WTC11 (cell line): Measurements from ENCODE around the gene BACE2. TPM values are rescaled to one million over a fixed set of nuclear protein-coding genes. Genes with fewer than 3 reads are reported as not detected.

Source experiments
- ATAC-seq: fragments of 200-7000 bp; cut with Tn5 transposase; 2 replicates; pipeline ENCODE4 v1.10.0; 2021; ENCODE audit warnings: mild to moderate bottlenecking, moderate library complexity
- CTCF ChIA-PET: fragments of 300-600 bp; sonication (Branson Sonifier 250); formaldehyde crosslinking; loops from one replicate; lab custom pipeline; 2021; ENCODE audit warnings: antibody characterized with exemption; lab: Charles Lee
- POLR2A ChIA-PET: fragments of 350-600 bp; sonication (Branson Sonifier 250); formaldehyde crosslinking; loops from one replicate; lab custom pipeline; 2021; ENCODE audit warnings: antibody characterized with exemption; lab: Charles Lee
- DNase-seq: peaks from one replicate; pipeline ENCODE4 v3.0.0; 2021; ENCODE audit warnings: low spot score
- H3K27ac Mint-ChIP-seq: 2 replicates; pipeline ENCODE4 v1.8.0; 2021; ENCODE audit warnings: mixed read lengths
- H3K27me3 Mint-ChIP-seq: 2 replicates; pipeline ENCODE4 v1.8.0; 2021; ENCODE audit warnings: low read depth, mild to moderate bottlenecking, moderate library complexity, mixed read lengths
- H3K36me3 Mint-ChIP-seq: 2 replicates; pipeline ENCODE4 v1.8.0; 2021; ENCODE audit warnings: mixed read lengths
- H3K4me1 Mint-ChIP-seq: 2 replicates; pipeline ENCODE4 v1.8.0; 2022; ENCODE audit warnings: mixed read lengths
- H3K4me3 Mint-ChIP-seq: 2 replicates; pipeline ENCODE4 v1.8.0; 2021; ENCODE audit warnings: mild to moderate bottlenecking, moderate library complexity, mixed read lengths
- H3K9me3 Mint-ChIP-seq: 2 replicates; pipeline ENCODE4 v1.8.0; 2021; ENCODE audit warnings: mixed read lengths
- AR ChIP-seq: fragments of 250-450 bp; sonication (Bioruptor Pico); IDR thresholded peaks from 2 replicates; pipeline ENCODE4 v1.9.0; 2021; ENCODE audit warnings: mild to moderate bottlenecking
- CREB1 ChIP-seq: sonication (generic); formaldehyde crosslinking; IDR thresholded peaks from 2 replicates; pipeline ENCODE4 v1.8.0; 2023; ENCODE audit warnings: mild to moderate bottlenecking, missing genetic modification reagents
- CTCF ChIP-seq: fragments of 200-600 bp; IDR thresholded peaks from 2 replicates; pipeline ENCODE4 v1.8.0; 2022; ENCODE audit warnings: antibody characterized with exemption
- NFE2L1 ChIP-seq: sonication (generic); formaldehyde crosslinking; IDR thresholded peaks from 2 replicates; pipeline ENCODE4 v1.8.1; 2023; ENCODE audit warnings: missing genetic modification reagents
- PREB ChIP-seq: sonication (generic); formaldehyde crosslinking; IDR thresholded peaks from 2 replicates; pipeline ENCODE4 v1.8.1; 2022; ENCODE audit warnings: mild to moderate bottlenecking, missing genetic modification reagents, moderate library complexity, borderline replicate concordance
- STAT6 ChIP-seq: sonication (generic); formaldehyde crosslinking; conservative IDR thresholded peaks from 2 replicates; pipeline ENCODE4 v1.8.1; 2023; ENCODE audit warnings: mild to moderate bottlenecking, low read depth, missing genetic modification reagents, moderate library complexity
- TEAD1 ChIP-seq: sonication (generic); formaldehyde crosslinking; IDR thresholded peaks from 2 replicates; pipeline ENCODE4 v1.8.0; 2022; ENCODE audit warnings: mild to moderate bottlenecking, missing genetic modification reagents
- USF2 ChIP-seq: sonication (generic); formaldehyde crosslinking; IDR thresholded peaks from 2 replicates; pipeline ENCODE4 v1.8.1; 2023; ENCODE audit warnings: mild to moderate bottlenecking, missing genetic modification reagents, moderate library complexity
- total RNA-seq: library from RNA; stranded (reverse); gene quantifications from 3 replicates; pipeline ENCODE4 v1.2.3, GENCODE V29; 2021

The BACE2 gene
- total RNA-seq, 1 experiment from 2014 or later = 9.8 TPM

GRCh38 chr21:41166884-41167283, 1.1 kb upstream of the BACE2 start:
- CTCF ChIA-PET = interaction anchor here (0.5 to 6.4 kb wide), 16 partner anchors 8 to 323 kb away, joined by 3 to 48 read pairs (median 4); no protein-coding TSS in a partner anchor

More at GRCh38 chr21:41166884-41167283, 1.1 kb upstream of the BACE2 start:
- Mint-ChIP-seq H3K27me3 (peaks cover 51% of the 10 kb centered on the region), H3K9me3 (no peaks in the 10 kb centered on the region), H3K4me1 (peaks cover 21% of the 10 kb centered on the region), H3K4me3 (peak overlapping the region; percentile 63)
- POLR2A ChIA-PET = no interaction called here
- TF ChIP-seq PREB (CRISPR knock-in tag) (no peak), AR (CRISPR knock-in tag) (no peak), TEAD1 (no peak), CTCF (no peak), USF2 (no peak), CREB1 (CRISPR knock-in tag) (no peak), STAT6 (CRISPR knock-in tag) (no peak), NFE2L1 (no peak)
- TF ChIP-seq, all 79 proteins: peak for 0
- Mint-ChIP-seq H3K36me3 (no peaks in the 10 kb centered on the region), H3K27ac (no peak overlapping the region)
- no peak for ATAC-seq
- DNase-seq = no peak
